ENCODE measurements around the gene NTSR1. TPM values are rescaled to one million over a fixed set of nuclear protein-coding genes. Genes with fewer than 3 reads are reported as not detected.

NTSR1 gene
- total and polyA plus RNA-seq, 2 donors (not counting 1 experiment from before 2014, with no cell fraction given) = not detected

DNA sequence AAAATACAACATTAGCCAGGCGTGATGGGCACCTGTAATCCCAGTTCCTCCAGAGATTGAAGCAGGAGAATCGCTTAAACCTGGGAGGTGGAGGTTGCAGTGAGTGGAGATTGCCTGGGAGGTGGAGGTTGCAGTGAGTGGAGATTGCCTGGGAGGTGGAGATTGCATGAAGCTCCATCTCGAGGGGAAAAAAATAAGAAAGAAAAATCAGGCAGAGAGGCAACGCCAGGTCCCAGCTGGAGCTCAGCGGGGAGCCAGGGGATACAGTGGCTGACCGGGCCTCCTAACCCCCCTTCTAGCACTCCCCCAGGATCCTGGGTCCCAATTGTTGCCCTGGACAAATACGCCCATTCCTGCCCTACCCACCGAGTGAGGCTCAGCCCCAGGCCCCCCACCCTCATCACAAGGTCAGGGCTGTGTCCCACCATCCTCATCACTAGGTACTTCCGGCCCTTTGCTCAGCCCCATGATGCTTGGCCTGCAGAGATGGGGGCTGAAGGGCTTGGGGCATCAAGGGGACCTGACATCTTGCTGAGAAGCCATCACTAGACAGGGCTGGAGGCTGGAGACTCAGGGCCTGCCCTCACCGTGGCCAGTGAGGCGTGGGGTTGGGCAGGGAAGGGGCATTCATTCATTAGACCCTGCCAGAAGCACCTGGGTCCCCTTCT is 97.9 kb downstream of the NTSR1 start:
- peak overlapping the region; percentile 68 for H3K27ac Mint-ChIP-seq
- 83% methylated on average over 9 of the region's 11 CpGs for WGBS (ENCODE audit: insufficient coverage)
- no peaks in the 10 kb centered on the region for H3K27me3 Mint-ChIP-seq
- no peak for DNase-seq
- TF ChIP-seq, protein P1, sequence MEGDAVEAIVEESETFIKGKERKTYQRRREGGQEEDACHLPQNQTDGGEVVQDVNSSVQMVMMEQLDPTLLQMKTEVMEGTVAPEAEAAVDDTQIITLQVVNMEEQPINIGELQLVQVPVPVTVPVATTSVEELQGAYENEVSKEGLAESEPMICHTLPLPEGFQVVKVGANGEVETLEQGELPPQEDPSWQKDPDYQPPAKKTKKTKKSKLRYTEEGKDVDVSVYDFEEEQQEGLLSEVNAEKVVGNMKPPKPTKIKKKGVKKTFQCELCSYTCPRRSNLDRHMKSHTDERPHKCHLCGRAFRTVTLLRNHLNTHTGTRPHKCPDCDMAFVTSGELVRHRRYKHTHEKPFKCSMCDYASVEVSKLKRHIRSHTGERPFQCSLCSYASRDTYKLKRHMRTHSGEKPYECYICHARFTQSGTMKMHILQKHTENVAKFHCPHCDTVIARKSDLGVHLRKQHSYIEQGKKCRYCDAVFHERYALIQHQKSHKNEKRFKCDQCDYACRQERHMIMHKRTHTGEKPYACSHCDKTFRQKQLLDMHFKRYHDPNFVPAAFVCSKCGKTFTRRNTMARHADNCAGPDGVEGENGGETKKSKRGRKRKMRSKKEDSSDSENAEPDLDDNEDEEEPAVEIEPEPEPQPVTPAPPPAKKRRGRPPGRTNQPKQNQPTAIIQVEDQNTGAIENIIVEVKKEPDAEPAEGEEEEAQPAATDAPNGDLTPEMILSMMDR (IDR thresholded peaks at IDR 0.05) = no peak
- H3K4me3 Mint-ChIP-seq = peak overlapping the region; percentile 82
- intact Hi-C loops (cut with micrococcal nuclease) = loop anchor here (5.0 kb wide), 2 partner anchors 189 to 504 kb away; partner anchors contain the start of gene ADRM1
- Histone ChIP-seq H3K79me2 (ENCODE audit: control insufficient read depth, insufficient read depth, low read length) (peaks cover 34% of the 10 kb centered on the region), H3K9ac (ENCODE audit: low read length) (peak overlapping the region; percentile 88), H3K9me3 (ENCODE audit: control extremely low read depth in 1 of 3, control insufficient read depth in 2 of 3, insufficient read depth in 1 of 3, low read length in 2 of 3) (no peaks in the 10 kb centered on the region), H3K36me3 (replicated peaks in 1 of 2; ENCODE audit: control extremely low read depth in 1 of 2, control insufficient read depth in 1 of 2, extremely low read depth in 1 of 2, insufficient read depth in 2 of 2, low read length in 1 of 2) (peaks cover 0 to 44% of the 10 kb centered on the region in 2 experiments), H3K4me3 (ENCODE audit: control extremely low read depth in 1 of 5, extremely low read depth in 1 of 5, insufficient read depth in 1 of 5, low read depth in 2 of 5, low read length in 4 of 5) (peak overlapping the region in 3 of 5 experiments; percentile 69 to 82 (median 80)), H3K4me2 (replicated peaks; ENCODE audit: low read depth, low read length, poor library complexity, severe bottlenecking) (peak overlapping the region; percentile 89), H3K27ac (ENCODE audit: low read length in 2 of 2) (peak overlapping the region in 1 of 2 donors; percentile 63), H2AFZ (ENCODE audit: insufficient read depth, low read depth, low read length, poor library complexity, severe bottlenecking) (no peak overlapping the region), H3K27me3 (replicated peaks in 1 of 4; ENCODE audit: control extremely low read depth in 1 of 4, control insufficient read depth in 3 of 4, insufficient read depth in 4 of 4, low read length in 3 of 4) (no peaks in the 10 kb centered on the region), H4K20me1 (ENCODE audit: control insufficient read depth, insufficient read depth, low read length, poor library complexity, severe bottlenecking) (peaks cover 62% of the 10 kb centered on the region), H3K4me1 (ENCODE audit: control insufficient read depth in 2 of 2, insufficient read depth in 2 of 2, low read length in 2 of 2) (peaks cover 17 to 38% of the 10 kb centered on the region in 2 donors)
- ChIA-PET CTCF (interaction anchor here (1.1 to 4.3 kb wide), 8 partner anchors 13 to 310 kb away, joined by 4 to 36 read pairs (median 16); no protein-coding TSS in a partner anchor), POLR2A (interaction anchor here (0.6 kb wide), 1 partner anchor 504 kb away, joined by 6 read pairs; no protein-coding TSS in a partner anchor)
- H3K4me1 Mint-ChIP-seq = peaks cover 33% of the 10 kb centered on the region
- no peak for ATAC-seq (ENCODE audit: low read depth)
- no peaks in the 10 kb centered on the region for H3K9me3 Mint-ChIP-seq (ENCODE audit: insufficient read depth)

Data from B cell (primary cell).